Smooth muscle cell (in vitro differentiated cells): Measurements from ENCODE around the gene AKIP1. TPM values are rescaled to one million over a fixed set of nuclear protein-coding genes. Genes with fewer than 3 reads are reported as not detected.

Source experiments
- DNase-seq: peaks from one replicate; lab custom pipeline; 2025; ENCODE audit not compliant: unreplicated experiment; lab: John Stamatoyannopoulos, UW
- H2AFZ ChIP-seq: fragments of 200-600 bp; sonication (generic); 2 replicates; pipeline ENCODE4 v1.6.0; 2016; ENCODE audit warnings: antibody characterized with exemption, low read depth, mild to moderate bottlenecking
- H3F3A ChIP-seq: fragments of 200-600 bp; sonication (generic); 2 replicates; pipeline ENCODE4 v1.6.0; 2017; ENCODE audit warnings: antibody characterized with exemption, low read depth
- H3K27ac ChIP-seq: fragments of 200-600 bp; sonication (generic); 2 replicates; pipeline ENCODE4 v1.5.1; 2016; ENCODE audit warnings: low read depth, mild to moderate bottlenecking
- H3K27me3 ChIP-seq: fragments of 200-600 bp; sonication (generic); 2 replicates; pipeline ENCODE4 v1.6.1; 2016; ENCODE audit warnings: low read depth, mild to moderate bottlenecking
- H3K36me3 ChIP-seq: fragments of 200-600 bp; sonication (generic); 2 replicates; pipeline ENCODE4 v1.5.1; 2016; ENCODE audit warnings: low read depth
- H3K4me1 ChIP-seq: fragments of 200-600 bp; sonication (generic); 2 replicates; pipeline ENCODE4 v1.5.1; 2016; ENCODE audit warnings: low read depth
- H3K4me2 ChIP-seq: fragments of 200-600 bp; sonication (generic); 2 replicates; pipeline ENCODE4 v1.6.0; 2016; ENCODE audit warnings: mild to moderate bottlenecking
- H3K4me3 ChIP-seq: fragments of 200-600 bp; sonication (generic); 2 replicates; pipeline ENCODE4 v1.5.1; 2016; ENCODE audit warnings: mild to moderate bottlenecking
- H3K79me2 ChIP-seq: fragments of 200-600 bp; sonication (generic); 2 replicates; pipeline ENCODE4 v1.6.0; 2016; ENCODE audit warnings: low read depth, mild to moderate bottlenecking
- H3K9ac ChIP-seq: fragments of 200-600 bp; sonication (generic); 2 replicates; pipeline ENCODE4 v1.6.0; 2016; ENCODE audit warnings: low read depth
- H3K9me3 ChIP-seq: fragments of 200-600 bp; sonication (generic); replicated peaks from 2 replicates; pipeline ENCODE4 v1.5.1; 2016; ENCODE audit warnings: low read depth
- H4K20me1 ChIP-seq: fragments of 200-600 bp; sonication (generic); 2 replicates; pipeline ENCODE4 v1.6.0; 2016; ENCODE audit warnings: low read depth
- WGBS: methylation state at CpG from one replicate; pipeline ENCODE4 v1.1.7; 2016; ENCODE audit warnings: low lambda C conversion rate; 5-methylcytosine and 5-hydroxymethylcytosine counted together
- polyA plus RNA-seq: library from polyadenylated mRNA; unstranded; fragments of >200 nt; fragmentation: Nextera tagmentation; extraction: Ambion mirVana; gene quantifications from 2 replicates; pipeline ENCODE4 v1.2.1, GENCODE V29; 2016
- total RNA-seq: library from RNA; depleted of rRNA; stranded (reverse); fragments of >200 nt; gene quantifications from 2 replicates; pipeline ENCODE4 v1.2.3, GENCODE V29; 2014
- TF ChIP-seq, protein P1 (sequence below): fragments of 200-600 bp; sonication (generic); IDR thresholded peaks from 2 replicates; pipeline ENCODE4 v1.5.1; 2017; ENCODE audit warnings: borderline replicate concordance, mild to moderate bottlenecking, antibody characterized with exemption; ENCODE audit not compliant: insufficient read depth, poor library complexity, severe bottlenecking

The AKIP1 gene
- total and polyA plus RNA-seq, 2 experiments from 2014 or later, result 28.1 to 59.5 TPM

DNA sequence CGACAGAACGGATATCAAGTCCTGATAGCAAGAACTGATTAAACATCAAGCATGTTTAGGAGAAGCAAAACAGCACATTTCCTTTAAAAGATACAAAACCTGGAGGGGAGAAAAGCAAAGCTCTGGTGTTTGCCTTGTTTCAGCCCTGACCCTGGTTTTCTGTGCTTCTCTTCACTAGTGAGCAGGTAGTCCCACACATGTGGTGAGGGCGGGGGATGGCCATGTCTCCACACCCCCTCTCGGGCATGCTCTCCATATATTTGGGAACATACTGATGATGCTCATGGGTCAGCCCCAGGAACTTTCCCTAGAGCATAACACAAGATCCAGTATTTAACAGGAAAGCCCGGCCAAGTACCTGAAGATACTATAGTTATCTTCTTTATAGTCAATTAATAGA, 11.7 kb downstream of the AKIP1 start:
- Histone ChIP-seq H3K27me3 (no peaks in the 10 kb centered on the region), H3F3A (no peaks in the 10 kb centered on the region), H4K20me1 (peaks cover 1% of the 10 kb centered on the region), H3K79me2 (no peaks in the 10 kb centered on the region), H3K4me3 (no peak overlapping the region), H3K9ac (no peak overlapping the region), H3K9me3 (no peaks in the 10 kb centered on the region), H3K27ac (no peak overlapping the region), H3K4me2 (no peak overlapping the region), H2AFZ (no peak overlapping the region), H3K4me1 (peaks cover 4% of the 10 kb centered on the region), H3K36me3 (peaks cover 3% of the 10 kb centered on the region)
- WGBS, result 96% methylated on average over 5 of the region's 5 CpGs
- TF ChIP-seq, protein P1, sequence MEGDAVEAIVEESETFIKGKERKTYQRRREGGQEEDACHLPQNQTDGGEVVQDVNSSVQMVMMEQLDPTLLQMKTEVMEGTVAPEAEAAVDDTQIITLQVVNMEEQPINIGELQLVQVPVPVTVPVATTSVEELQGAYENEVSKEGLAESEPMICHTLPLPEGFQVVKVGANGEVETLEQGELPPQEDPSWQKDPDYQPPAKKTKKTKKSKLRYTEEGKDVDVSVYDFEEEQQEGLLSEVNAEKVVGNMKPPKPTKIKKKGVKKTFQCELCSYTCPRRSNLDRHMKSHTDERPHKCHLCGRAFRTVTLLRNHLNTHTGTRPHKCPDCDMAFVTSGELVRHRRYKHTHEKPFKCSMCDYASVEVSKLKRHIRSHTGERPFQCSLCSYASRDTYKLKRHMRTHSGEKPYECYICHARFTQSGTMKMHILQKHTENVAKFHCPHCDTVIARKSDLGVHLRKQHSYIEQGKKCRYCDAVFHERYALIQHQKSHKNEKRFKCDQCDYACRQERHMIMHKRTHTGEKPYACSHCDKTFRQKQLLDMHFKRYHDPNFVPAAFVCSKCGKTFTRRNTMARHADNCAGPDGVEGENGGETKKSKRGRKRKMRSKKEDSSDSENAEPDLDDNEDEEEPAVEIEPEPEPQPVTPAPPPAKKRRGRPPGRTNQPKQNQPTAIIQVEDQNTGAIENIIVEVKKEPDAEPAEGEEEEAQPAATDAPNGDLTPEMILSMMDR, result no peak
- no peak for DNase-seq

DNA sequence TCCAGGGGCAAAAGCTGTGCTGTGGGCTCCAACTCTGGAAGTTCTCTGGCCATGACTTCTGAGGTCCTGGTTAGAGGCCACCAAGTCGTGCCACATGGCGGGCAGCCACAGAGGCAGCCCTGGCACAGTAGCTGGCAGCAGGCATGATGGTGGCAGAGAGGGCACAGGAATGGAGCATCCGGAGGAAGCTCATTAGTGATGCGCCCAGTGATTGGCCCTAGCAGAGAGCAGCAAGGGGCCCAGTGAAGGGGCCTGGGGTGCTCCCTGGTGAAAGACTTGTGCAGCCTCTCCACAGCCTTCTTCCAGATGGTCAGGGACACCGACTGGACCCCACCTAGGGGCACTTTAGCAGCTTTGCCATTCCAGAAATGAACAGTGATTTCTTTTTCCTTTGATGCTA, 14.7 kb downstream of the AKIP1 start:
- Histone ChIP-seq H3K27ac (no peak overlapping the region), H3F3A (no peaks in the 10 kb centered on the region), H3K4me3 (no peak overlapping the region), H3K9ac (no peak overlapping the region), H4K20me1 (no peaks in the 10 kb centered on the region), H3K27me3 (no peaks in the 10 kb centered on the region), H3K9me3 (no peaks in the 10 kb centered on the region), H3K4me2 (no peak overlapping the region), H3K4me1 (no peaks in the 10 kb centered on the region), H3K36me3 (no peaks in the 10 kb centered on the region), H2AFZ (no peak overlapping the region), H3K79me2 (no peaks in the 10 kb centered on the region)
- TF ChIP-seq, protein P1, result no peak
- 96% methylated on average over 5 of the region's 5 CpGs for WGBS
- no peak for DNase-seq

DNA sequence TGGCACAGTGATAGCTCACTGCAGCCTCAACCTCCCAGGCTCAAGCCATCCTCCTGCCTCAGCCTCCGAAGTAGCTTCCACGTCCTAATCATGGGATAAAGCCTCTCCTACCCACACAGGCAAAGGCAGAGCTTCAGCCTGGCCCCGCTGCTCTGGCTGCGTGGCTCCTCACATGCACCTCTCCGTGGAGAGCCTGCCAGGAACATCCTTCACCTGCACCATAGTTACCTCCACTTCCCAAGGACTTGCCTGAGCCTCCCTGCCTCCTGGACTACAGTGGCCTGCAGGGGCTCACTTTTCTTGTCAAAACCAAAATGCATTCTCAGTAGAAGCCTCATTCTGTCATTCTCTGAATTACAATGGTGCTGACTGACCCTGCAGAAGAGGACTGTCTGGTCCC, 15.2 kb downstream of the AKIP1 start:
- Histone ChIP-seq H3K9me3 (no peaks in the 10 kb centered on the region), H4K20me1 (no peaks in the 10 kb centered on the region), H3K4me1 (no peaks in the 10 kb centered on the region), H3K4me3 (no peak overlapping the region), H3K4me2 (no peak overlapping the region), H3K27me3 (no peaks in the 10 kb centered on the region), H3K9ac (no peak overlapping the region), H3K27ac (no peak overlapping the region), H2AFZ (no peak overlapping the region), H3K79me2 (no peaks in the 10 kb centered on the region), H3K36me3 (no peaks in the 10 kb centered on the region), H3F3A (no peaks in the 10 kb centered on the region)
- WGBS, result 98% methylated on average over 5 of the region's 5 CpGs
- TF ChIP-seq, protein P1, result no peak
- no peak for DNase-seq

DNA sequence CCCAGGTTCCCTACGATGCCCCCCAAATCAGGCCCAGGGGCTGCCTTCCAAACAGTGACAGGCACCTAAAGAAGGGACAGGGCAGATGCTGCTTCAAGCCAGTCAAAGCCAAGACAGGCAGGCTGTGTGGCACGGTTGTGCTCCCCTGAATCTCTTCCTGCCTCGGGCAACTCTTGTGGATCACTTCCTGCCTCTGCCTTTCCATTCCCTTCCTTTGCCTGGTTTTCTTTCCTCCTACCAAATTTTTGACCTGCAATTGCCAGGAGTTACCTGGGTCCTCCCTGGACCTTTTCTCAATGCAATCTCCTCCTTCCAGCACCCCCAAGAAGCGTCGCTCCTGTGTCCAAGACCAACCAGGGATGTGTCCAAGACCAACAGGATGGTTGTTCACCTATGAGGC, 16.2 kb downstream of the AKIP1 start:
- H3K79me2 ChIP-seq, result no peaks in the 10 kb centered on the region
- no peak overlapping the region for H3K4me2 ChIP-seq
- H3K9ac ChIP-seq, result no peak overlapping the region
- no peak overlapping the region for H3K4me3 ChIP-seq
- TF ChIP-seq, protein P1, result no peak
- H4K20me1 ChIP-seq, result no peaks in the 10 kb centered on the region
- H3F3A ChIP-seq, result no peaks in the 10 kb centered on the region
- H3K36me3 ChIP-seq, result no peaks in the 10 kb centered on the region
- whole genome bisulfite sequencing, result 98% methylated on average over 5 of the region's 5 CpGs
- no peaks in the 10 kb centered on the region for H3K9me3 ChIP-seq
- H3K4me1 ChIP-seq, result no peaks in the 10 kb centered on the region
- no peak for DNase-seq
- no peaks in the 10 kb centered on the region for H3K27me3 ChIP-seq
- no peak overlapping the region for H3K27ac ChIP-seq
- no peak overlapping the region for H2AFZ ChIP-seq
